ENCODE measurements around the gene NUDT14. TPM values are rescaled to one million over a fixed set of nuclear protein-coding genes. Genes with fewer than 3 reads are reported as not detected.

Gene NUDT14
- total and polyA plus RNA-seq, 9 donors = 0.68 to 22.5 (median 11.4) TPM

- Histone ChIP-seq H3K4me3 (no peak overlapping the region), H3K36me3 (no peaks in the 10 kb centered on the region), H3K4me1 (ENCODE audit: insufficient read depth) (no peaks in the 10 kb centered on the region), H3K27ac (no peak overlapping the region), H3K9me3 (no peaks in the 10 kb centered on the region), H3K27me3 (no peaks in the 10 kb centered on the region)
- WGBS, 3 donors = 52 to 66% (median 59%) methylated on average over 4 of the region's 4 CpGs
- intact Hi-C loops (cut with DNase I) = no loop called here
- DNase-seq = no peak
- TF ChIP-seq CTCF (IDR thresholded peaks at IDR 0.05) (no peak), EP300 (IDR thresholded peaks at IDR 0.05) (no peak), POLR2A (IDR thresholded peaks at IDR 0.05) (no peak)
Observed at GRCh38 chr14:105132921-105133654, 48.0 kb downstream of the NUDT14 start.

- WGBS, 3 donors = 71 to 90% (median 78%) methylated on average over 2 of the region's 2 CpGs
- Histone ChIP-seq H3K9me3 (no peaks in the 10 kb centered on the region), H3K27ac (no peak overlapping the region), H3K4me3 (no peak overlapping the region), H3K4me1 (ENCODE audit: insufficient read depth) (no peaks in the 10 kb centered on the region), H3K36me3 (no peaks in the 10 kb centered on the region), H3K27me3 (no peaks in the 10 kb centered on the region)
- intact Hi-C loops (cut with DNase I) = no loop called here
- no peak for TF ChIP-seq POLR2A (IDR thresholded peaks at IDR 0.05)
- TF ChIP-seq CTCF (IDR thresholded peaks at IDR 0.05) = no peak
- TF ChIP-seq EP300 (IDR thresholded peaks at IDR 0.05) = no peak
- DNase-seq = no peak
Observed at GRCh38 chr14:105131241-105131640, 49.9 kb downstream of the NUDT14 start.

- Histone ChIP-seq H3K9me3 (no peaks in the 10 kb centered on the region), H3K27ac (no peak overlapping the region), H3K4me3 (no peak overlapping the region), H3K27me3 (no peaks in the 10 kb centered on the region), H3K4me1 (ENCODE audit: insufficient read depth) (no peaks in the 10 kb centered on the region), H3K36me3 (no peaks in the 10 kb centered on the region)
- 23 to 39% (median 25%) methylated on average over 5 of the region's 5 CpGs for WGBS, 3 donors
- intact Hi-C loops (cut with DNase I) = no loop called here
- TF ChIP-seq CTCF (IDR thresholded peaks at IDR 0.05) = no peak
- TF ChIP-seq POLR2A (IDR thresholded peaks at IDR 0.05) = no peak
- no peak for TF ChIP-seq EP300 (IDR thresholded peaks at IDR 0.05)
- DNase-seq = no peak
Observed at GRCh38 chr14:105128059-105128458, 53.1 kb downstream of the NUDT14 start.

- H3K4me1 ChIP-seq (ENCODE audit: insufficient read depth) = no peaks in the 10 kb centered on the region
- intact Hi-C loops (cut with DNase I) = loop anchor here in 1 of 4 donors (2.0 kb wide), 1 partner anchor 66 kb away; no protein-coding TSS in a partner anchor
- no peak overlapping the region for H3K27ac ChIP-seq
- 43 to 61% (median 61%) methylated on average over 9 of the region's 9 CpGs for WGBS, 3 donors
- peaks cover 0 to 3% of the 10 kb centered on the region in 2 donors for H3K9me3 ChIP-seq
- no peaks in the 10 kb centered on the region for H3K36me3 ChIP-seq
- TF ChIP-seq POLR2A (IDR thresholded peaks at IDR 0.05) = no peak
- no peak for TF ChIP-seq EP300 (IDR thresholded peaks at IDR 0.05)
- no peak for TF ChIP-seq CTCF (IDR thresholded peaks at IDR 0.05)
- DNase-seq = no peak
- H3K27me3 ChIP-seq = no peaks in the 10 kb centered on the region
- H3K4me3 ChIP-seq = no peak overlapping the region
Observed at GRCh38 chr14:105126981-105127329, 54.2 kb downstream of the NUDT14 start.

All from ovary (tissue), 9 donors.